ENCODE results near the gene TMEM132C.
A peak's percentile ranks its signal among the peaks of the same experiment; 100 is the strongest.

Gene TMEM132C

DNA sequence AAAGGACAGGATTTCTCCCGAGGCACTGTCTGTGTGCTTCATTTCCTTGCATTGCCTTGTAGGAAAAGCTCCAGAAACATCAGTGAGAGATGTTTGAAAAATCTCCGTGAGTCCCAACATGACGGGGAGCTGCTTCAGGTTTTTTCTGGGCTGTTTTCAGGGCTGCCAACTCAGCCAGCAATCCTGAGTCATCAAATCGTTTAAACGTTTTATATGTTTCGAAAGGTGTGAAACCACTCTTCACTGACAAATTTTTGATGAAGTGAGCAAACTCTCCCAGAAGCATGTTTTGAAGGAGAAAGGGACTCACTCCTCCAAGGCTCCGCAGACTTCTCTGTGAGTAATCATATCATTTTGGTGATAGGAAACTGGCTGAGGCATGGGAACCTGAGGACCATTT is 240.5 kb downstream of the TMEM132C start:
- DNase-seq = no peak

DNA sequence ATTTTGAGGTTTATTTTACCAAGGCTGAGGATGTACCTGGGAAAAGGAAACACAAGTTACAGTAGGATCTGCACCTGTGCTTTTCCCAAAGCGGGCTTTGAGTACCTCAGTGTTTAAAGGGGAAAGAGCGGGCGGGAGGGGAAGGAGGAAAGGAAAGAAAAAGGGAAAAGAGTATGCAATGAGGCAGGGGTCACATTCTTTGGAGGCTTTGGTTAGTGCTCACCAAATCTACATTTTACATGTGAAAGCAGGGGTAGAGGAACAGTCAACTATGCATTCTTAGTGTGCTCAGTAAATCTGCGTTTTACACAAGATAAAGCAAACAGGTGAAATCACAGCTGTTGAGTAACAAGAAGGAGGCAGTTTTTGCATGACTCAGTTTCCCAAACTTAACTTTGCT is 242.2 kb downstream of the TMEM132C start:
- DNase-seq = no peak

DNA sequence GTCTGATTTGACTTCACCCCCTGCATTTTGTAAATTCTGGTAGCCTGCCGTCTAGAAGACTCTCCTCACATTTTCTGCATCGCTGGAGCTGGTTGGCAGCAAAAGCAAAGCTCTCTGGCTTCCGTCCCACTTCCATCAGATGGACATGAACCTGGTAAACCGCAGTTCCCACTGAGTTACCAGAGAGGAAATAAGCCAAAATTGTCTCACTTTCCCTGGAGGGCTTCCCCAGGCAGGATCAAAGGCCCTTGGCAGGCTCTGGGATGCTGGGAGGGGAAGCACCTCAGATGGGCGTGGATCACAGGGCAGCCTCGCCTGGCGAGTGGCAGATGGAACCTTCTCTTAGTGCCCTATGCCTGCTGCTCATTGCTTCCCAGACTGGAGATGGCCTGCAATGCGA is 243.5 kb downstream of the TMEM132C start:
- DNase-seq = no peak

DNA sequence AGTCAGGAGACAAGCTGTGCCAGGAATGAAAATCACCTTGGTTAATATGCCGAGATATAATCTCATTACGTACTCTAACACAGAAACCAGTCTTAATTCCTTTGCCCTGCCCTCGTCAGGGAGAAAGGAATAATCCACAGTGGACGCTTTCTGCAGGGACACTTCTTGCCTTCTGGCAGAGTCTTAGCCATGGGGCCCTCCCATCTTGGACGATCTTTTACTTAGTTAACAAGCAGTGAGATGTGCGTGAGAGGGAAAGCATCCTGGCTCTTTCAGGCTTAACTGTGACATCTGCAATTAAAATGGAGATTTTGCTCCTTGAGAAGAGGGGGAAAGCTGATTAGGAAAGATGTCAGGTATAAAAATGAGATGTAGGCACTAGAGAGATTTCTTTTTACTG is 246.4 kb downstream of the TMEM132C start:
- DNase-seq = no peak

DNA sequence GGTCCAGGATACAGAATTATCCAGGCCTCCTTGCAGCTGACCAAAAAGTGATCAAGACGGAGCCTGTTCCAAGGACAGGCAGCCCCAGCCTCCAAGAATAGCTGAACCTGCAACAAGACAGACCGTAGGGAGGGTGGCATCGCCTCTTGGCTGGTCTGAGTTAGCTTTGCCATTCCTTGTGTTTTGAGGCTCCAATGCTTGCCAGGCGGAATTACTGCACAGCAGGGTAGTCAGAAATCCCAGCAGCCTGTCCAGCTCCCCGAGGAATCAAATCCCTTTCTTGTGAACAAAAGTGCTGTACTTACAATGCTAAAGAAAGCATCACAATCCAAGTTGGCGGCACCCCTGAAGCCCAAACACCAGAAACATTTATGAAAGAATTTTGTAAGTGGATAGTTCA is 246.9 kb downstream of the TMEM132C start:
- no peak for DNase-seq

DNA sequence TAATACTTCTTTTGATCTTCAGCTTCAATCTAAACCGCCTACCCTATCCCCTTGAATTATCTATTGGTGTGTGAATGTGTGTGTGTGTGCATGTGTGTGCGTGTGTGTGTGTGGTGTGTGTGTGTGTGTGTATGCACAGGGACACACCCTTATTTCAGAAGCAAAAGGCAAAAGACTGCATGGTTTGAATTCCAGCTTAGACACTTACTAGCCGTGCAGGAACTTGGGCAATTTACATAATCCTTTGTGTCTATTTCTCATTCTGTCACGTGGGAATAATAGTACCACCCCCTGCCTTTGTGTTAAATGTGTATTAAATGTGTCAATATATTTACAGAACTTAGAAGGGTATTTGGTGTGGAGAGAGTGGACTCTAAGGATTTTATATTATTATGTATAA is 251.7 kb downstream of the TMEM132C start:
- no peak for DNase-seq

DNA sequence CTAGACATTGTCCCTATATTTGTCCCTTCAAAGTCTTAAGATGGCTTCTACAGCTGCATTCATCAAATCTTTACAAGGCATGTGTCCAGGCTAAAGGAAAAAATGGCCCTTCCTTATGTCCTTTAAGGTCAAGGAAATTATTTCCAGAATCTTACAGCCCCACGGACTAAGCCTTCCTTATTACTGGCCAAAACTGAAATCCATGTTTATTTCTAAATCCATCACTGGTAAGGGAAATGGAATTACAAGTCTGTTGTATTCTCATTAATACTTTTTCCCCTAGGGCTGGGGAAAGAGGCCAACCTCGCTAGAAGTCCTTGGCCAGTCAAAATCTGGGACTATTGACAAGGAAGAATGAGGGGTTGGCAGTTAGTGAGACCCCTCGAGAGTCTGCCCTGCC is 252.5 kb downstream of the TMEM132C start:
- DNase-seq = no peak

DNA sequence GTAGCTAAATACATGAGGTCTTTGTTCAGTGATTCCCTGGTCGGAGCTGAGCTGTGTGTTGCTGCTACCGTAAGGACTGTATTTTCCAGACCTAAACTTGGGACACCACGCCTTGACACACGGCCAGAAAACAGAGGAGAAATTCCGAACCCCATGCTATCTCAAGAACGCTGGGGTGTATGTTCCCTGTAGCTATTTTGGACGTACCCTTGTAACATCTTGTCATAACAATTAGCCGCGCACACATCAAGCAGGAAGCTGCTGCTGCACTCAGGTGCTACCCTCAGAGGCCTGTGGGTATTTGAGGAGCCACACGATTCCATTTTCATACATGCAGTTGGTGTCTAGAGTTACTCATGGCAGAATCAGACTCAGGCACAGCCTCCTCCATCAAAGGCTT is 255.0 kb downstream of the TMEM132C start:
- DNase-seq = no peak

DNA sequence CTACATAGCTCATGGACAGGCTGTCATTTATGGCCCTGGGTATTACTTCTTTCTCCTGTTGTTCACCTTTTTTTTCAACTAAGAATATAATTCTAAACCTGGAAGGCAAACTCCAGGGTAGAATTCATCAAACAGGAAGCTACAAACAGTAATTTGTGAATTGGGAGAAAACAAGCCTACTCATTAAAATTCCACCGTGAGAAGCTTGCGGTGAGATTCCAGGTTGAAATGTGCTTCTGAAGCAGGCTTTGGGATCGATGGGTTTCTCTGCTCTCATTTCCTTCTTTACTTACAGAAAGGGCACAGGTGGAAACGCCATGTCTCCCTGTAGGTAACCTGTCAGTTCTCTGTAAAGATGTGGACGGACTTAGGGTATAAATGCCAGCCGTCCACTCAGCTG is 257.5 kb downstream of the TMEM132C start:
- DNase-seq = no peak

DNA sequence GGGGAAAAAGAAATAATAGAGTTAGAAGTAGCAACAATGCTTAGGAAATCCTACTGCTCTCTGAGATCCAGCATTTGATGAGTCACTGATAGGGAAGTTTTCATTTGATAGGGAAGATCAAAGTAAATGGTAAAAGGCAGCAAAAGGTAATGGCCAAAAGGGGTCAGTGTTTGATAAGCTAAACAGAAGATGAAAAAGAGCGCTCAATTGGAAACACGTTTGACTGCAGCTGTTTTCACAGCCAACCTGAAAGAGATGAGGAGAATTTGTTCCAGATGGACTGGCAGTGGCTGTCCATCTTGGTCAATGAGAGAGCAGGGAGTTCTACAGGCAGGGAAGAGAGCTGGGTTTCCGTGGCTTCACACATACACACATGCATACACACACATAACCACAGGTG is 264.2 kb downstream of the TMEM132C start:
- peak in 1 of 2 donors; percentile 7 for DNase-seq

DNA sequence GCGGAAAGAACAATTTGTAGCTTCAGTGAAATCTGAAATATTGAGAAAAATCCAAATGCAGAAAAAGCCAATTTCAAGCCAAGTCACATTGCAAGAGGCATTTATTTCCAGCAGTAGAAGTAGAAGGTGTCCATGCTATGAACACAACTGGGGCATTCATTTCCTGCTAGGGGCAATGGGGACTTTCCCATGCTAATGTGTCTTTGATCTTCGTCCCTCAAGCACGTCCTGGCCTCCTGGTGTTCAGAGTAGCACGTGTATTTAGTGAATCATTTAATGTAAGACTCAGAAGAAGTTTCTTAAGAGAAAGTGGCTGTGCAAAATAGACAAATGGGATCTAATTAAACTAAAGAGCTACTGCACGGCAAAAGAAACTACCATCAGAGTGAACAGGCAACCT is 267.9 kb downstream of the TMEM132C start:
- peak in 1 of 2 donors; percentile 23 for DNase-seq

DNA sequence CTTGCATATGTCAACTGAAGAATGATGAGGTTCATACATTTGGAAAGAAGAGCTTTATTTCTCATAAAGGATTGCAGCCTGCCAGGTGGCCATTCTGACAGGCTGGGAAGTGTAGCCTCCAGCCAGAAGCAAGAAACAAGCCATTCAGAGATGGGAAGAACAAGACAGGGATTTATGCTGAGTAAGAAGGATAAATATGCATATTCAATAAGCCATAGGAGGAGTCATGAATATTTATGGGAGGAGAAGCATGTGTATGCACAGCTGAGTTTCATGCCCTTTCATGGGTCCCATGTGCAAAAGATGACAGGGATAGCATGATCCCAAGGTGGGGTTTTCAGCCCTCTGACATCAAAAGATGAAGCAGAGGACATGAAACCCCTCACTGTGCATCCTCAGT is 269.8 kb downstream of the TMEM132C start:
- no peak for DNase-seq

DNA sequence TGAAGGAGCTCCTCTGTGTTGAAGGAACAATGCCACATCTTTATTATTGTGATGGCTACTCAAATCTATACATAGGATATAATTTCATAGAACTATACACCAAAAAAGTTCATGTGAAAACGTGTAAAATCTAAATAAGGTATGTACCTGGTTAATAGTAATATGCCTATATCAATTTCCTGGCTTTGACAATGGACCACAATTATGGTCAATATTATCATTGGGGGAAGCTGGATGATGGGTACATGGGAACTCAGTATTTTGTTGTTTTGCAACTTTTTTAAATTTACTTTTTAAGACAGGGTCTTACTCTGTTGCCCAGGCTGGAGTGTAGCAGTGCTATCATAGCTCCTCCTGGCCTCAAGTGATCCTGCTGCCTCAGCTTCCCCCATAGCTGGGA is 270.7 kb downstream of the TMEM132C start:
- no peak for DNase-seq

DNA sequence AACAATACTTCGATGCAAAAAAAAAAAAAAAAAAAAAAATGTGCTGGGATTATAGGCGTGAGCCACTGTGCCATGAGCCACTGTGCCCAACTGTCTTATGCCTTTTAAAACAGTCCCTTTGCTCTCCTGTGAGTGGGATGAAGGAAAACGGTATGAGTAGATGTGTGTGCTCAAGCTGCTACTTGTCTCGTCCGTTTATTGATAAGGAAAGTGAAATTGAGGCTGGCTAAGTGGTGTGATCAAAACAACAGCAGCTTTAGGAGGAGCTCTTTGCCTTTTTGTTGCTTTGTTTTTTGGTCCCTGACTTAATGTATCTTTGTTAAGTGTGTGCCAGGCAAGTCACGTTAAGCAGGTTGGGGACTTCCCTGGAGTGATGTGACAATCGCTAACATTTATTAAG is 275.9 kb downstream of the TMEM132C start:
- DNase-seq = peak in 1 of 2 donors; percentile 26

DNA sequence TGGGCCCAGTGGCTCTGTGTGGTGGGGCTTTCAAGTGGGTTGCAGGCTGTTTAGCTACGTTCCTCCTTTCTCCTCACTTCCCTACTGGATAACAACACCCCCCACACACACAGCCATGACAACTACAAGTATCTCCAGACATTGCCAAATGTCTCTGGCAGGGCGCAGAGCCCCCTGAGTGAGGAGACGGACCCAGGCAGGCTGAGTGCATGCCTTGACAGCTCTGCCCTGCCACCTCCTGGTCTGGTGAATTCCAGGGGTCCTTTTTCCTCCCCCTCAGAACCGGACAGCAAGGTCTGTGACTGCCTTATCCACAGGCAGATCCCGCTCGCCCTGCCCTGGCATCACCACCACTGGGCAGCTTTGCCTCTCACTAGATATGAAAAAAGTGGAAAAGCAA is 276.5 kb downstream of the TMEM132C start:
- no peak for DNase-seq

DNA sequence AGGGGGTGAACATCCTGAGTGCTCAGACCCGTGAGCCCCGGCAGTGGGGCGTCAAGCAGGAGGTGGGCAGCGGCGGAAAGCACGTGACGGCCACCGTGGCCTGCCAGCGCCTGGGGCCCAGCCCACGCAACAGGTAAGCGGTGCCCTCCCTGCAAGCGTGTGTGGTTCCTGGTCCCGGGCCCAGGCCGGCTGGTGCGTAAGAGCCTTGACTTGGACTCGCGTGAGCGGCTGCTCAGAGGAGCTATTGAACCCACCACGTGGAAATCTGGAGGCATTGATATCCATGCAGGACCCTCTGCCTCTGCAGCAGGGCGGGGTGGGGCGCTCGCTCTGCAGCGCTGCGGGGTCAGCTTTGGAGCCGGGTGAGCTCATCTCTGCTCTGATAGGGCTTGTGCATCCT is 277.0 kb downstream of the TMEM132C start:
- no peak for DNase-seq

DNA sequence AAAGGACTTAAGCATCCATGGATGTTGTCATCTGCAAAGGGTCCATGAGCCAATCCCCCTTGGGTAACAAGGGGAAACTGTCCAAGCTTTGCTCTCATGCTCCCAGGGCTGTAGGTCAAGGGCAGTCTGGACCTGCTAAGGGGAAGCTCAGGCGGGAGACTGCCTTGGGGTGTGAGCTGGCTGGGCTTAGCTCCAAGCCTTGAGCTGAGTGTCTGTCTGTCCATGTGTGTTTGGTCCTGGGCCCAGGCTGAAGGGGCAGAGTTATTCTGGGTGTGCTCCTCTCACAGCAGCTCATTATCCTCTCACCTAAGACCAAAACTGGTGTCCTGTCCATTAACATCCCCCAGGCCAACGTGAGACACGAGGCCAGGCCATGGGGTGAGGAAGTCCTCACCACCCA is 282.0 kb downstream of the TMEM132C start:
- DNase-seq = no peak

DNA sequence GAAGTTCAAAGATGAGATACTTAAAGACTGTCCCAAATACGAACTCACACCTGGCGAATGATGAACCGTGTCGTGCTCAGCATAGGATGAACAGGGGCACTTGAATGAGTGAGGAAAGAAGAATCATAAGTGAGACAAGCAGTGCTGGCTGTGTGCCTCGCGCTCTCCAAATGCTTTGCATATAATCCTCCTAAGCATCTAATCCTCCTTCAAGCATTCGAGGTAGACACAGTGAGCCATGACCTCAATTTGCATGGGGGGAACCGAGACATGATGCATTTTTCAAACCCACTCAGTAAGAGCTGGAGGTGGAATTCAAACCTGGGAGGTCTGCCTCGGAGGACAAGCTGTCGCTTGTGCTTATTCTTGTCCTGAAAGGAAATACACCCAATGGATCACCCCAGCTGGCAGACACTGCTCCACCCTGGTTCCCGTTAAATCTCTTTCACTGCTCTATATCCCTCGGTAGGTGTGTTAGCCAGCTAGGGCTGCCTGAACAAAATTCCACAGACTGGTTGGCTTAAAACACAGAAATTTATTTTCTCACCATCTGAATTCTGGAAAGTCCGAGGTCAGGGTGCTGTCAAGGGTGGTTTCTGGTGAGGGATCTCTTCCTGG is 282.7 kb downstream of the TMEM132C start:
- DNase-seq = no peak

DNA sequence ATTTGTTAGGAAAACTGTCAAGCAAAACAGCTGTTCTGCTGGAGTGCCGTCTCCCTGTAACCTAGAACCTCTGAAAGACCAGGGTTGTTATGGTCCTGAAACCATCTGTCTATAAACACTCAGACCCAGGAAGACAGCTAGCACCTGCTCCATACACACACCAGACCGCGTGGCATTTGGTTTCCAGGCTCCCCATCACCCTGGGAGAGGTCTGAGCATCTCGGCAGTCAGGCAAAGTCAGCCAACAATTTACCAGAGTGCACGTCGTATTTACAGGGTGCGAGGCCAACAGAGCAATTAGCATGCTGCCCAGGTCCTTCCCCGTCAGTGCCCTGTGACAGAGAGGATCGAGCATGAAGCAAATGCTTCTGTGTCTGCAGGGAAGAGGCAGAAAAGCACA is 284.3 kb downstream of the TMEM132C start:
- no peak for DNase-seq

DNA sequence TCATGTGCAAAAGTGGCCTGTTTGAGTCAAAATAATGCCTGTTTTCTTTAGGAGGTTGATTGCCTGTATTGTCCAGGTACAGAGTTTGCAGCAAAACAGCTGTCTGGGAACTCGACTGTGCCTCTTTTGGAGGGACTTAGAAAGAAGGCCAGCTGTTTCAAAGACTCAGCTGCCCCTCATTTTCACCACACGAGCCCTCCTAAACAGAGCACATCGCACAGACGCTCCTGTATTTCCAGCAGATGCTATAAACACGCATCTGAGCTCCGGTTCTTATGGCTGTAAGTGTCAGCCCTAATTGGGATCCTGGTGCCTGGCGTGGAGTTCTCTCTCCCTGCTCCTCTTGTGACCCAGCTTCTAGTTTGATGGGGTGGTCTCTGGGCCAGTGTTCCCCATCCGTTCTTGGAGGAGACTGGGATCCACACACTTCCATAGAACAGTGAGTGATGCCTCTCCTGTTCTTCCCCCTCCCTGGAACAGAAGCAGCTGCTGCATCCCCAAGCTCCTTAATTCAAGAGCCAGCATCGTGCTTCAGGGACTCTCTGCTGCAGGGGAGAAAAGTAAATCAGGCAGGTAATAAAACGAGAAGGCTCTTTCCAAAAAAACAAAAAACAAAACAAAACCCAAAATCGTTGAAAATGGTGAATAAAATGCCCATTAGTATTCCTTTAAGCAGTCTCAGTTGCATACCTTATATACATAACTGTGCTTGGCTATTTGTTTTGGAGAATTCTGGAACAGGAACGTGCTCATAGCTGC is 287.8 kb downstream of the TMEM132C start:
- DNase-seq = no peak

DNA sequence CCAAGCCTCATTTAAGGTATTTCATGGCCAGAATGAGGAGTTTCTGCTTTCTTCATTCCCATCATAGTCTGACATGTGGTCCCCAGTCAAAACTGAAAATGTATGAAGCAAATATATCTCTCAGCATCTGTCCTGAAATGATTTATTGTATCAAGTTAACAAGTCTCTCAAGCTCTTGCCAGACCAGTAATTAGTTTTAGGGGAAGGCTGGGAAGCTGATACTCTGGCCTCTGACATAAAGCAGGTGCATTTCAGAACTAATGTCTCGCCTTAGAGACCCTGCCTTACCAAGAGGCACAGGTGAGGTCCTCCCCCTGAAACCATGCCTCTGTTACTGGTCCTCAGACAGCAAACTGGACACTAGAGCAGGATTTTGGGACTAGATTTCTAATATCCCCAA is 290.3 kb downstream of the TMEM132C start:
- DNase-seq = no peak

DNA sequence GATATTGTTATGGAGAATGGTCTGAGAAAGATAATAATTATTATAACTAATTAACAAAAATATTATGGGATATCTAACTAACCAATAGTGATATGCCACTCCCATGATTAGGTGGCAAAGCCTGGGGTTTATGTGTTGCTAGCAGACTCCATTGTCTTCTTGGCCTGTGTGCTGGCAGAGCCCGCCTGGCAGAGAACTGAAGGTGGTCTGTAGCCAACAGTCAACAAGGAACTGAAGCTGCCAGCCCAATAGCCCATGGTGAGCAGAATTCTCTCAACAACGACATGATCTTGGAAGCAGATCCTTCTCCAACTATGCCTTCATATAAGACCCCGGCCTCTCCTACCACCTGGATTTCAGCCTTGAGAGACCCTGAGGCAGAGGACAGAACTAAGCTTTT is 298.0 kb downstream of the TMEM132C start:
- no peak for DNase-seq

DNA sequence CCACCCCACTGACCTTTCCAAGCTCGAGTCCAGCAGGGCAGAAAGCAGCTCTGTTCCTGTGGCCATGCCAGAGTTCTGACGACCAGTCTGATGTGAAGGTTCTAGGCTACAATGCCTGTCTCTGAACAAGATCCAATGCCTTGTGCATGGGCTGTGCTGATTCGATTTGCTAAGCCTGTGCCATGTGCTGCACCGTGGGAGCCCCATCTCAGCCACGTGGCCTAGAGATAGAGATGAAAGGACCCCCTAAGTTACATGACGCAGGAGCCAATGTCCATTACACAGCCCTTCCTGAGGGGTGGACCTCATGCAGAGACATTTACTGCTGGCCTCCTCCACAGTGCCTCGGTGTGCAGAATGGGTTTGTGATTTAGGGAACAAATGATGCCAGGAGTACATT is 300.8 kb downstream of the TMEM132C start:
- DNase-seq = no peak

DNA sequence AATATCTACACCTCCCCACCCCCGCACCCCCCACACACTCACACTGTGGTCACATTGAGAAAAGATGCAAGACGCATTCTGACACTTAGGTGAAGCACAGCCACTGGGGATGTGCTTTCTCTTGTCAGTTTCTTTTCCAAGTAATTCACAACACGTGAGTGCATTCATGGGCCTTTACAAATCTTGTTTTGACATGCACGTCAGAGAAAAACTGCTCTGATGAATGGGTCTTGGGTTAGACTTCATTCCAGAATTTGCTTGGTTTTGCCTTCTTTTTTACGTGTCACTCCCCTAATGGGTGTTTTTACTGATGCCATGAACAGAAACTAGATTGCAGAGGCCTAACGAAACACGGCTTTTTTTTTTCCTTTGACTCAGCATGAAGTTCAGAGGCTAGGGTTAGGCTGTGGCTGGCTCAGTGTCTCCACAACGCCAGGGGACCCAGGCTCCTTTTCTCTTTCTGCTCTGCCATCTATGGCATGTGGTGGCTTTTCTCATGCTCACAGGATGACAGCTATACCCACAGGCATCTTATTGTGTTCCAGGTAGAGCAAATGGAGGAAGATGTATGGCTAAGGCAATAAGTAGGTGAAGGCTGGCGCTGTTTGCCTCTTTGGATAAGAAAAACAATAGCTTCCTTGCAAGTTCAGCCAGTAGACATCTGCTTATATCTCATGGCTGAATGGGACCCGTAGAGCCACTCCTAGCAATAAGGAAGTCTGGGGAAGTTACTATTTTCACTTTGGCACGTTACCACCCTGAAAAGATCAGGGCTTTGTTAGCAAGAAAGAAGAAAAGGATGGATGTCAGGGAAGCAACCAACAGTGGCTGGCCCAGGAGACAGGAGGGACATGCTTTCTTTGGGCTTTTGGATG is 303.5 kb downstream of the TMEM132C start:
- DNase-seq = peak in 1 of 2 donors; percentile 46

All from CD4-positive, alpha-beta T cell treated with Interferon alpha-2 for 1 hour (primary cell).